H9 (cell line): ENCODE data around the gene RFNG. TPM values are rescaled to one million over a fixed set of nuclear protein-coding genes. Genes with fewer than 3 reads are reported as not detected.

Experiments used
- DNase-seq: peaks from one replicate; pipeline ENCODE4 v3.0.0-alpha.2; 2017
- H2AFZ ChIP-seq: one replicate; pipeline ENCODE4 v1.6.1; 2013; ENCODE audit warnings: mild to moderate bottlenecking, low read length, control low read depth, moderate library complexity
- H2AK5ac ChIP-seq: 2 replicates; pipeline ENCODE4 v1.6.1; 2013; ENCODE audit warnings: low read length, control low read depth, mixed read lengths; ENCODE audit not compliant: insufficient read length
- H2BK120ac ChIP-seq: one replicate; pipeline ENCODE4 v1.6.1; 2013; ENCODE audit warnings: low read depth, mild to moderate bottlenecking, low read length, control low read depth, inconsistent platforms; ENCODE audit not compliant: poor library complexity, severe bottlenecking
- H2BK12ac ChIP-seq: 2 replicates; pipeline ENCODE4 v1.6.1; 2013; ENCODE audit warnings: low read length, control low read depth, mixed read lengths, low read depth; ENCODE audit not compliant: insufficient read length
- H2BK15ac ChIP-seq: 2 replicates; pipeline ENCODE4 v1.6.1; 2013; ENCODE audit warnings: low read depth, low read length, control low read depth
- H2BK20ac ChIP-seq: one replicate; pipeline ENCODE4 v1.6.1; 2013; ENCODE audit warnings: low read depth, mild to moderate bottlenecking, low read length, control low read depth, inconsistent platforms; ENCODE audit not compliant: poor library complexity, severe bottlenecking
- H2BK5ac ChIP-seq: 2 replicates; pipeline ENCODE4 v1.6.1; 2013; ENCODE audit warnings: low read length, control low read depth, mixed read lengths; ENCODE audit not compliant: insufficient read length
- H3K14ac ChIP-seq: 2 replicates; pipeline ENCODE4 v1.6.1; 2013; ENCODE audit warnings: low read length, control low read depth; ENCODE audit not compliant: insufficient read depth
- H3K18ac ChIP-seq: 2 replicates; pipeline ENCODE4 v1.6.1; 2013; ENCODE audit warnings: low read depth, mild to moderate bottlenecking, mixed read lengths, low read length, control low read depth; ENCODE audit not compliant: insufficient read length
- H3K23ac ChIP-seq: 2 replicates; pipeline ENCODE4 v1.6.1; 2013; ENCODE audit warnings: low read length, control low read depth, mixed read lengths, low read depth; ENCODE audit not compliant: insufficient read length
- H3K23me2 ChIP-seq: 2 replicates; pipeline ENCODE4 v1.6.1; 2013; ENCODE audit warnings: low read depth, mild to moderate bottlenecking, mixed read lengths, low read length, control low read depth; ENCODE audit not compliant: insufficient read length, poor library complexity, severe bottlenecking
- H3K27ac ChIP-seq: 2 replicates; pipeline ENCODE4 v1.5.1; 2013; ENCODE audit warnings: low read length, control low read depth, mixed read lengths, low read depth; ENCODE audit not compliant: insufficient read length
- H3K27me3 ChIP-seq: 2 replicates; pipeline ENCODE4 v1.6.1; 2013; ENCODE audit warnings: low read length, control low read depth, inconsistent platforms; ENCODE audit not compliant: insufficient read depth
- H3K4ac ChIP-seq: 2 replicates; pipeline ENCODE4 v1.6.1; 2013; ENCODE audit warnings: low read depth, mild to moderate bottlenecking, control low read depth, inconsistent platforms, low read length, moderate library complexity
- H3K4me1 ChIP-seq: 2 replicates; pipeline ENCODE4 v1.6.1; 2013; ENCODE audit warnings: low read length, control low read depth, inconsistent platforms; ENCODE audit not compliant: insufficient read depth
- H3K4me2 ChIP-seq: 2 replicates; pipeline ENCODE4 v1.6.1; 2013; ENCODE audit warnings: low read length, control low read depth, mixed read lengths; ENCODE audit not compliant: insufficient read length, insufficient read depth
- H3K56ac ChIP-seq: 2 replicates; pipeline ENCODE4 v1.6.1; 2013; ENCODE audit warnings: low read depth, mild to moderate bottlenecking, mixed read lengths, low read length, control low read depth; ENCODE audit not compliant: insufficient read length
- H3K79me1 ChIP-seq: 2 replicates; pipeline ENCODE4 v1.6.1; 2013; ENCODE audit warnings: low read depth, mild to moderate bottlenecking, moderate library complexity, low read length, control low read depth, inconsistent platforms; ENCODE audit not compliant: insufficient read depth, poor library complexity, severe bottlenecking
- H3K79me2 ChIP-seq: 2 replicates; pipeline ENCODE4 v1.6.1; 2013; ENCODE audit warnings: low read length, control low read depth, inconsistent platforms; ENCODE audit not compliant: insufficient read depth
- H3K9ac ChIP-seq: 2 replicates; pipeline ENCODE4 v1.6.1; 2013; ENCODE audit warnings: low read length, control low read depth, mixed read lengths; ENCODE audit not compliant: insufficient read length; ENCODE audit errors: extremely low read depth
- H3K9me3 ChIP-seq: one replicate; pipeline ENCODE4 v1.6.1; 2013; ENCODE audit warnings: low read depth, low read length, inconsistent platforms; ENCODE audit not compliant: control insufficient read depth
- H3T11ph ChIP-seq: one replicate; pipeline ENCODE4 v1.6.1; 2013; ENCODE audit warnings: mild to moderate bottlenecking, low read length, control low read depth, inconsistent platforms
- H4K20me1 ChIP-seq: one replicate; pipeline ENCODE4 v1.6.1; 2013; ENCODE audit not compliant: control insufficient read depth, insufficient read length, insufficient read depth
- H4K5ac ChIP-seq: 2 replicates; pipeline ENCODE4 v1.6.1; 2013; ENCODE audit warnings: low read depth, mild to moderate bottlenecking, mixed read lengths, low read length, control low read depth; ENCODE audit not compliant: insufficient read length
- H4K8ac ChIP-seq: replicated peaks from 2 replicates; pipeline ENCODE4 v1.6.1; 2013; ENCODE audit warnings: low read length, control low read depth, mixed read lengths, low read depth; ENCODE audit not compliant: insufficient read length
- H4K91ac ChIP-seq: 2 replicates; pipeline ENCODE4 v1.6.1; 2013; ENCODE audit warnings: low read depth, mild to moderate bottlenecking, moderate library complexity, mixed read lengths, low read length, control low read depth; ENCODE audit not compliant: insufficient read length
- H3K27ac Mint-ChIP-seq, 3 experiments: 2 replicates in 2 of 3; 3 replicates in 1 of 3; pipeline ENCODE4 v1.8.0; 2020 to 2021; ENCODE audit warnings: mixed read lengths in 3 of 3, mild to moderate bottlenecking in 1 of 3, moderate library complexity in 1 of 3
- H3K27me3 Mint-ChIP-seq: 2 replicates; pipeline ENCODE4 v1.8.0; 2021; ENCODE audit warnings: low read depth, mild to moderate bottlenecking, moderate library complexity, mixed read lengths
- H3K36me3 Mint-ChIP-seq, 3 experiments: 2 replicates in 2 of 3; 3 replicates in 1 of 3; pipeline ENCODE4 v1.8.0; 2020 to 2021; ENCODE audit warnings: low read depth in 3 of 3, mixed read lengths in 3 of 3; ENCODE audit not compliant: insufficient read depth in 1 of 3
- H3K4me1 Mint-ChIP-seq, 2 experiments: 2 replicates each; pipeline ENCODE4 v1.8.0; 2020; ENCODE audit warnings: mixed read lengths in 2 of 2
- H3K4me3 Mint-ChIP-seq, 2 experiments: 2 replicates in 1 of 2; 3 replicates in 1 of 2; pipeline ENCODE4 v1.8.0; 2020 to 2021; ENCODE audit warnings: mild to moderate bottlenecking in 2 of 2, mixed read lengths in 2 of 2, moderate library complexity in 1 of 2
- H3K9me3 Mint-ChIP-seq, 2 experiments: 2 replicates in 1 of 2; 3 replicates in 1 of 2; pipeline ENCODE4 v1.8.0; 2020; ENCODE audit warnings: mild to moderate bottlenecking in 2 of 2, mixed read lengths in 2 of 2, moderate library complexity in 1 of 2
- CTCF ChIP-seq: fragments of 200-600 bp; sonication (generic); conservative IDR thresholded peaks from 3 replicates; pipeline ENCODE4 v1.8.0; 2021; ENCODE audit warnings: antibody characterized with exemption, mild to moderate bottlenecking
- WGBS: extraction: QIAGEN DNeasy Blood & Tissue Kit; methylation state at CpG from one replicate; pipeline ENCODE4 v1.1.7; 2013; ENCODE audit warnings: missing lambda C conversion rate, low lambda C conversion rate, mixed read lengths; ENCODE audit not compliant: insufficient read length; ENCODE audit errors: extremely low coverage; 5-methylcytosine and 5-hydroxymethylcytosine counted together
- total RNA-seq: library from RNA; stranded (reverse); gene quantifications from 2 replicates; pipeline ENCODE4 v1.2.1, GENCODE V29; 2021

Gene RFNG
- total RNA-seq, 1 experiment from 2014 or later, result 34.0 TPM

- Histone ChIP-seq H3K23ac (no peak overlapping the region), H2BK120ac (no peak overlapping the region), H3K27ac (no peak overlapping the region), H3K79me1 (no peaks in the 10 kb centered on the region), H3K56ac (no peak overlapping the region), H4K91ac (no peak overlapping the region), H2AK5ac (no peak overlapping the region), H3K4me2 (no peak overlapping the region), H4K8ac (no peak overlapping the region), H2AFZ (no peak overlapping the region), H2BK15ac (no peak overlapping the region), H2BK5ac (no peak overlapping the region), H3K18ac (no peak overlapping the region), H3K23me2 (no peaks in the 10 kb centered on the region), H3K14ac (no peak overlapping the region), H3K27me3 (no peaks in the 10 kb centered on the region), H4K5ac (no peak overlapping the region), H2BK20ac (no peak overlapping the region), H3K9ac (no peak overlapping the region), H4K20me1 (peaks cover 3% of the 10 kb centered on the region), H3K4ac (no peak overlapping the region), H3K4me1 (no peaks in the 10 kb centered on the region), H3T11ph (no peak overlapping the region), H3K9me3 (no peaks in the 10 kb centered on the region), H3K79me2 (no peaks in the 10 kb centered on the region), H2BK12ac (no peak overlapping the region)
- H3K4me3 Mint-ChIP-seq, result no peak overlapping the region
- peaks cover 0 to 2% of the 10 kb centered on the region in 2 experiments; a peak in 1 of 4 replicates for H3K4me1 Mint-ChIP-seq
- no CpG with 5 or more reads among the region's 17 CpGs for WGBS
- TF ChIP-seq CTCF, result no peak
- peaks cover 6 to 51% (median 45%) of the 10 kb centered on the region in 3 experiments for H3K36me3 Mint-ChIP-seq
- no peak for DNase-seq
- no peaks in the 10 kb centered on the region for H3K9me3 Mint-ChIP-seq
- no peaks in the 10 kb centered on the region for H3K27me3 Mint-ChIP-seq
- peak overlapping the region in 2 of 3 experiments; percentile 82 to 86; a peak in 4 of 7 replicates for H3K27ac Mint-ChIP-seq
Measured at GRCh38 chr17:82058230-82058854, 6.7 kb upstream of the RFNG start.
